ENCODE data around the gene CRIP3. TPM values are rescaled to one million over a fixed set of nuclear protein-coding genes. Genes with fewer than 3 reads are reported as not detected.

CRIP3 gene
- total RNA-seq, 4 donors from 2014 or later: 0.82 to 1.4 TPM; not detected in 2

GRCh38 chr6:43286980-43287716 lies 21.5 kb downstream of the CRIP3 start:
- no peak for DNase-seq
- H3K27ac ChIP-seq: peak overlapping the region in 2 of 4 donors; percentile 25 to 56
- no peaks in the 10 kb centered on the region for H3K36me3 ChIP-seq
- H3K27me3 ChIP-seq: peaks cover 13% of the 10 kb centered on the region
- H3K4me1 ChIP-seq: peaks cover 6 to 38% (median 17%) of the 10 kb centered on the region in 4 donors
- TF ChIP-seq POLR2AphosphoS5 (IDR thresholded peaks at IDR 0.05) (no peak), POLR2A (IDR thresholded peaks at IDR 0.05) (no peak), CTCF (IDR thresholded peaks at IDR 0.05) (peak in 1 of 5 experiments; percentile 11), EP300 (IDR thresholded peaks at IDR 0.05; ENCODE audit: low read depth) (no peak)
- in situ Hi-C loops (cut with MboI; ENCODE audit: low pct_ligation_motif_present in 1 of 4, low pct_unique_long_range_greater_than_20kb in 1 of 4, low sequenced_read_pairs in 3 of 4): no loop called here
- no peak overlapping the region for H3K4me3 ChIP-seq
- H3K9me3 ChIP-seq: no peaks in the 10 kb centered on the region
- intact Hi-C loops (cut with DNase I; ENCODE audit: low total_unique reads): no loop called here
- 73% methylated on average over 9 of the region's 10 CpGs; no CpG with 5 or more reads in 1 of the 2 donors for WGBS, 2 donors (ENCODE audit: low coverage in 1 of 2)

DNA sequence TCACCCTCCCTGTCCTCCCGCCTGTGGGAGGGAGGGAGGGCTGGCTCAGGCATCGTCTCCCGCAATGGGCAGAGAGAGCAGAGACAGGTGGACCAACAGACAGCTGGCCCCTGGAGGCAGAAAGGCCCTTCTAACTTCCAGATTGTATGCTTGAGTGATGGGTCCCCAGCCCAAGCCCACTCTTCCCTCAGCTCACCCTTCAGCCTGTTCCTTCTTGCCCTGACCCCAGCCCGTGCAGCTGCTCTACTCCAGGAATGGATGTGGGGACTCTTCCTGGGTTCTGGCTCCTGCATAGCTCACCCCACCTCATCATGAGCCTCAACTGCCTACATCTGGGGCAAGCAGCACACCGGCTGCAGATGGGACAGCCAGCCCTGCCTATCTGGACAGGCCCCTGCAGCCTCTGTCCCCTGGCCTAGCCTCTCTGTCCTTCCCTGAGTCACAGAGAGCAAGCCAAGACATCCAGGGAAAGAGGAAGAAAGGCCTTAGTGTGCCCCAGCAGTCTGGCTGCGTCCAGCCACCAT lies 22.1 kb downstream of the CRIP3 start:
- WGBS, 2 donors (ENCODE audit: low coverage in 1 of 2): 93% methylated on average over 3 of the region's 6 CpGs; no CpG with 5 or more reads in 1 of the 2 donors
- TF ChIP-seq CTCF (IDR thresholded peaks at IDR 0.05) (no peak), POLR2AphosphoS5 (IDR thresholded peaks at IDR 0.05) (no peak), POLR2A (IDR thresholded peaks at IDR 0.05) (no peak), EP300 (IDR thresholded peaks at IDR 0.05; ENCODE audit: low read depth) (no peak)
- H3K36me3 ChIP-seq: no peaks in the 10 kb centered on the region
- H3K9me3 ChIP-seq: no peaks in the 10 kb centered on the region
- no peak overlapping the region for H3K4me3 ChIP-seq
- DNase-seq: no peak
- H3K27me3 ChIP-seq: peaks cover 13% of the 10 kb centered on the region
- peaks cover 6 to 36% (median 17%) of the 10 kb centered on the region in 4 donors for H3K4me1 ChIP-seq
- in situ Hi-C loops (cut with MboI; ENCODE audit: low pct_ligation_motif_present in 1 of 4, low pct_unique_long_range_greater_than_20kb in 1 of 4, low sequenced_read_pairs in 3 of 4): no loop called here
- intact Hi-C loops (cut with DNase I; ENCODE audit: low total_unique reads): no loop called here
- peak overlapping the region in 1 of 4 donors; percentile 56 for H3K27ac ChIP-seq

GRCh38 chr6:43285832-43286231 lies 22.8 kb downstream of the CRIP3 start:
- Histone ChIP-seq H3K4me1 (peaks cover 4 to 29% (median 13%) of the 10 kb centered on the region in 4 donors), H3K27ac (no peak overlapping the region), H3K4me3 (no peak overlapping the region), H3K9me3 (no peaks in the 10 kb centered on the region), H3K36me3 (no peaks in the 10 kb centered on the region), H3K27me3 (peaks cover 13% of the 10 kb centered on the region)
- intact Hi-C loops (cut with DNase I; ENCODE audit: low total_unique reads): no loop called here
- in situ Hi-C loops (cut with MboI; ENCODE audit: low pct_ligation_motif_present in 1 of 4, low pct_unique_long_range_greater_than_20kb in 1 of 4, low sequenced_read_pairs in 3 of 4): no loop called here
- DNase-seq: no peak
- no peak for TF ChIP-seq CTCF (IDR thresholded peaks at IDR 0.05)
- no peak for TF ChIP-seq POLR2A (IDR thresholded peaks at IDR 0.05)
- TF ChIP-seq POLR2AphosphoS5 (IDR thresholded peaks at IDR 0.05): no peak
- TF ChIP-seq EP300 (IDR thresholded peaks at IDR 0.05; ENCODE audit: low read depth): no peak
- 73% methylated on average over 5 of the region's 5 CpGs; no CpG with 5 or more reads in 1 of the 2 donors for WGBS, 2 donors (ENCODE audit: low coverage in 1 of 2)

DNA sequence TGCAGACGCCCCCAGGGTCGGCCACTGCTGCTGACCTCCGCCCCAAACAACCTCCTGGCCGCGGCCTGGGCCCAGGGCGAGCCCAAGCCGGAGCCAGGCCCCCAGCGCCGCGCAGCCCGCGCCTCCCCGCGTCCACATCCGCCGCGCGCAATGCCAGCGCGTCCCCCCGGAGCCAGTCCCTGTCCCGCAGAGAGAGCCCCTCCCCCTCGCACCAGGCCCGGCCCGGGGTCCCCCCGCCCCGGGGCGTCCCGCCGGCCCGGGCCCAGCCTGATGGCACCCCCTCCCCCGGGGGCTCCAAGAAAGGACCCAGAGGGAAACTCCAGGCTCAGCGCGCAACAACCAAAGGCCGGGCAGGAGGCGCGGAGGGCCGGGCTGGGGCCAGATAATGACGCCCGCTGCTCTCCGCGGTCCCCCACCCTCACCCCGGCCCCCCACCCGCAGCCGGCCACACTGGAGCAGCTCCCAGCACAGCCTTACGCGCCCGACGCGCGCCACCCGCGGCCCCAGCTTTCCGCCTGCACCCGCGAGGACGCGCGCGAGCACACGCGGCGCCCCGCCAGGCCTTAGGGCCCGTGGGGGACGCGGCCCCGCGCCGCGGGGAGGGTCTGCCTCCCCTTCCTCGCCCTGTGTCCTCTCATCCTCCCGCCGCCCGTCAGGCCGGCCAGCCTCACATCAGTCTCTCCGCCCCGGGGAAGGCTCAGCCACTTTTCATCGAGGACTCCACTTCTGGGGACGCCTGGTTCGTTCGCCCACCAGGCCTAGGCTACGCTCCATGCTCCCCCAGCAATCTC lies 23.4 kb downstream of the CRIP3 start:
- no peak for TF ChIP-seq POLR2AphosphoS5 (IDR thresholded peaks at IDR 0.05)
- TF ChIP-seq POLR2A (IDR thresholded peaks at IDR 0.05): no peak
- no peak for TF ChIP-seq CTCF (IDR thresholded peaks at IDR 0.05)
- TF ChIP-seq EP300 (IDR thresholded peaks at IDR 0.05; ENCODE audit: low read depth): no peak
- in situ Hi-C loops (cut with MboI; ENCODE audit: low pct_ligation_motif_present in 1 of 4, low pct_unique_long_range_greater_than_20kb in 1 of 4, low sequenced_read_pairs in 3 of 4): no loop called here
- no peaks in the 10 kb centered on the region for H3K9me3 ChIP-seq
- H3K27ac ChIP-seq: no peak overlapping the region
- no peaks in the 10 kb centered on the region for H3K36me3 ChIP-seq
- H3K27me3 ChIP-seq: peaks cover 13% of the 10 kb centered on the region
- DNase-seq: no peak
- H3K4me1 ChIP-seq: peaks cover 0 to 22% (median 13%) of the 10 kb centered on the region in 4 donors
- intact Hi-C loops (cut with DNase I; ENCODE audit: low total_unique reads): no loop called here
- WGBS, 2 donors (ENCODE audit: low coverage in 1 of 2): 69% methylated on average over 71 of the region's 83 CpGs; no CpG with 5 or more reads in 1 of the 2 donors
- no peak overlapping the region for H3K4me3 ChIP-seq
